NCI-H748 (cell line): ENCODE results near the gene CYB561.
A peak's percentile ranks its signal among the peaks of the same experiment; 100 is the strongest.

Experiments
- DNase-seq: peaks from one replicate; lab custom pipeline; 2025; ENCODE audit not compliant: unreplicated experiment; lab: John Stamatoyannopoulos, UW

The CYB561 gene

DNA sequence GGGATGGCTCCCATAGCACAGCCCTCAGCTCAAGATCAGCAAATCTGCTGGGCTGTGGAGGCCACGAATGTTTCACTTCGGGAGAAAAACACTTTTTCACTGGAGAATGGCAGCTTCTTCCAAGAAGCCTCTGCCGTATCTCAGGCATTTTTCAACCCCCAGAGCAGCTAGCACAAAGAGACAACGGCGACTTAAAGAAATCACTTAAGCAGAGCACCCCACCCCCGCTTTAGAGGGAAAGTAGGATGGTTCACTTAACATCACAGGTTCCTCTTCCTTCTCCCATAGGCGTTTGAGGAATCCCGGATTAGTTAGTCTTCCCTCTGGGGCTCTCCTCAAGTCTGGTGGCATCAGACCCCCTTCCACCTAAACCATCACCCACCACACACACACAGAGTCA lies 27.6 kb downstream of the CYB561 start:
- DNase-seq, result no peak

GRCh38 chr17:63414222-63414621 lies 31.9 kb downstream of the CYB561 start:
- no peak for DNase-seq

DNA sequence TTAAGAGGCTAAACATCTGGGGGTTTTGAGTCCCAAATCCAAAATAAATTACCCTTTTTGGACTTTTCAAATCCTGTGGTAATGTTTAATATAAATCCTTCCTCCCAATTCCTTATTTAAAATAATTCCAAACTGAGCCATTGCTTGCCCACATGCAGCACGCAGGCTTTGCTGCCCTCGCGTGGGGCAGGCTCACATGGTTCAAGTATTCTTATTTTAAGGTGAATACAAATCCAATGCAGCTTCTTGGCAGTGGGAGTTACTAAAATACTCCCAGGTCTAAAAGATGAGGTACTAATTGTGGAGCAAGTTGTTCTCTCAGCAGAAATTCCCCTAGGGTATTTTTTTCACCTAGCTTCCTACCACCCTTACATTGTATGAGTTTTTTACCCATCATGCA lies 33.0 kb downstream of the CYB561 start:
- no peak for DNase-seq

DNA sequence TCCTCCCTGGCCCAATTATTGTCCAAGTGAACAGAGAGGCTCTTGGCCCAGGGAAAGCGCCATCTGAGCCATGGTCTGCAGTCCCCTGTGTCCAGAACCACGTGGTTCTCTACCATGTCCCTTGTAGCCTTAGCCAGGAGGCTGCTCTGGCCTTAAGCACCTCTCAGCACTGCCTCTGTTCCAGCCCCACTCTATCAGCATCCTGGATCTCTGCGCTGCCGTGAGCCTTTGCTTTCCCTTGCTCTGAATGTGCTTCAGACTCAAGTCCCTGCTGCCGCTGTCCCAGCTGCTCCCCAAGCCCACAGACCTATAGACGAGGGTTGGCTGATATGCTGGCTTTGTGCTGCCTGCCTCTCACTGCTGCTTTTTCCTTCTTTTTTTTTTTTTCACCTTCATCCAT lies 33.9 kb downstream of the CYB561 start:
- DNase-seq, result no peak

DNA sequence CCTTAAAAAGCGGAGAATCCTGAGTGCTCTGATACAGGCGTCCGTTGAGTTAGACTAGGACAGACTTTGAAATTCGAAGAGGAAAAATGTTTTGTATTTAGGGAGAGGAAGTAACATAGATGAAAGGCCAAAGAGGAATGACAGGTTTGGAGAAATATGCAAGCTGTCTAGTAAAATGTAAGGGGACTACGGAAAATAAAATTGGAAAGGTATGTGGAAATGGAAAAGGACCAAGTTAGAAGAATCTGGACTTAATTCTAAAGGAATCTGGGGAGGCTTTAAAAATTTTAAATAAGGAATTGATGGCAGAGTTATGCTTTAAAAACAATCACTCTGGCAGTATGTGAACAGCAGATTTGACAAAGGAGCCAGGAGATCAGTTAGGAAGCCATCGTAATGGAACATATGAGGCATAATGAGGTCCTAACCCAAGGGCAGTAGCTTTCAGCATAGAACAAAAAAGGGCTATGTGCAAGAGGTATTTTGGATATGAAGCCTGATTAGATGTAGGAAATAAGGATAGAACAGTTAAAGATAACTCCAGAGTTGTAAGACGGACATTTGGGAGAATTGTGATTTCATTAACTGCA lies 38.3 kb downstream of the CYB561 start:
- no peak for DNase-seq

GRCh38 chr17:63406689-63407330 lies 39.3 kb downstream of the CYB561 start:
- peak; percentile 88 for DNase-seq

- peak; percentile 57 for DNase-seq
Observed at GRCh38 chr17:63405741-63406261, 40.3 kb downstream of the CYB561 start.

GRCh38 chr17:63405020-63405419 lies 41.1 kb downstream of the CYB561 start:
- DNase-seq, result no peak

DNA sequence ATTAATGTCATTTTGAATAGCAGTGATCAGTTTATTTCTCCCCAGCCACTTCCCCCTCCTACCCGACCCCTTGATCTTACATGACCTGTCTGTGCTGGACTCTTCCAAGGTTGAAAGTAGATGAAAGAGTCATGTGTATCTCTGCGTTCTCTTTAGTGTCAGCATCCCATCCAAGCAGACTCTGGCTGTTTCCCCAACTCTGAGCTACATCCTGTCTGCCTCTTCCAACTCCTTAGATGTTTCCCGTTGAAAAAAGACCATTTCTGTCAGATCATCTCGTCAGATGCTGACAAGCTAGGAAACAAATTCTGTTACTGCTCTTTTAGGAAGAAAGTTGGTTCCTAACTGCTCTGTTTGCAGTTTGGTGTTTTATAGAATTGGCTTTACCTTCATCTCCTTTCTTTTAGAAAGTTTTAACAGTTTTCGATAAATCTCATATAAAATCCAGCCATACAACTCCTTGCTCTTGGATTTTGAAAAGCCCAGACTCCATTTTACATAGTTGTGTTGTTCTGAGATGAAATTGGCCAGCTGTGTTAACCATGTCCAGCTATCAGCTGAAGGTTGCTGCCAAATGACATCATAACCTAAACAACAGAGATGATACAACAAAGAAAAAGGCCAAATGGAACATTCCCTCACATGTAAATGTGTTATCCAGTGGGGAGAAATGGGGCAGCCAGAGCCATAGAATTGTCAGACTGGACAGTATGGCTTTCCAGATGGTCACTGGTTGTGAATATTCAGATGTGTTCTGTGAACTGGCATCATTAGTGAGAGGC lies 43.5 kb downstream of the CYB561 start:
- DNase-seq, result no peak

- DNase-seq, result peak; percentile 20
Observed at GRCh38 chr17:63399856-63400255, 46.2 kb downstream of the CYB561 start.

DNA sequence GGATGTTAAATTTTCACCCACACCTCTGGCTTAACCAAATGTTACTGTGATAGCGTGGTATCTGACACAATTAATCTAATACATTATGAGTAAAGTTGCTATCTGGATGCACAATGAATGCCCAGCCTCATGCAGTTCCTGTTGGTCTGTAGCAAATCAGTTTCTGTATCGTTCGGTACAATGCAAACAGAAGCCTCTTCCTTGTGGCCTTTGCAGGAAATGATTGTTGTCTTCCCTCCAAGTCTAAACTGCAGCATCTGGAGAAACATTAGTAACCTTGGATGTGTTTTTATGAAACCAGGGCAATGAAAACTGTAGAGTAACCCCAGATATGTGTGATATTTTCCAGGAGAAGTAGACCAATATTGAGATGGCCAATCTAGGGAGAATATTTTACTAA lies 46.8 kb downstream of the CYB561 start:
- DNase-seq, result no peak

DNA sequence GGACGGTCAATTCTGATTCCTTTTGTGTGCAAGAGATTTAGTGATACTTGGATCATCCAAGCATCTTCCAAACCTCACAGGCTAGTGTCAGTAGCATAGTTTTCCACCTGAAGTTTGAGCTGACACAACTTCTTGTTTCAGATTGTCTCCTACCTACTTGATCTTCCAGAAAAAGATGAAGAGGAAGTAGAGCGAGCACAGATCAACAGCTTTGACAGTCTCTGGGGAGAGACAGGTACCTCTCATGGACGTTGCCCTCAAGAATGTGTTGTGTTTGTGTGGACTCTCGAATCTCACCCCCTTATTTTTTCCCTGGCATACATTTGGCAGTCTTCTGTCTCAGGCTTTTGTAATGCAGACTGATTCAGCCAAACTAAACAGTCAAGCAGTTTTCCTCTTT lies 47.4 kb downstream of the CYB561 start:
- DNase-seq, result no peak

DNA sequence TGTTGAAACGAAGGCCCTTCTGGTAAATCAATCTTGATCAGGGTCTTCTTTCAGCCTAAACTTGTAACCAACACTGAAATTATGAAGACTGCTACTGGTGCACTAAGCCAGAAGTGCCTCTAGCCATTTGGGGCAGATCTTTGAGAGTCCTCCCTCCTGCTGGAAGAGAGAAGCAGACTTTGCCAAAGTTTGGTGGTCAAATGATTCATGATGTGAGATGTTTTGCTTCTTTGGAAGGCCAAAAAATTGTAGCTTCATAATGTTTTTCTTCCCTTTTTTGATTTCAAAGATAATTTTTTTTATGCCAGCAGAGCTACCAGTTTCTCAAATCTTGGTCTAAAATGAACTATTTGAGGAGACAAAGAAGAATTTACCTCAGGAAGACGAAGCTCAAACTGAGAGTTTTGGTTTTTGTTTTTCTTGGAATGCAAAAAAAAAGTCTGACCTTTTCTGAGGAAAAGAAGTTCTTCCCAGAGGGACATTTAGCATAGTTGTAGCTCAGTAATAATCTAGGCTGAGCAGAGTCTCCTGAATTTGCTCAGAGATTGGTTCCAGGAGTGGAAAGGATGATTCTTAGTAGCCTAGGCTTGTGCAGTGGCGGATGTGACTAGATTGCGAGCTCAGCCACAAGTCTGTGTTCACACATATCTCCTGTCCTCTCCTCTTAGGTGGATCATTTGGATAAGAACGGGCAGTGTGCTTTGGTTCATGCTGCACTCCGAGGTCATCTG lies 50.9 kb downstream of the CYB561 start:
- DNase-seq, result no peak

GRCh38 chr17:63390090-63390489 lies 56.0 kb downstream of the CYB561 start:
- no peak for DNase-seq

DNA sequence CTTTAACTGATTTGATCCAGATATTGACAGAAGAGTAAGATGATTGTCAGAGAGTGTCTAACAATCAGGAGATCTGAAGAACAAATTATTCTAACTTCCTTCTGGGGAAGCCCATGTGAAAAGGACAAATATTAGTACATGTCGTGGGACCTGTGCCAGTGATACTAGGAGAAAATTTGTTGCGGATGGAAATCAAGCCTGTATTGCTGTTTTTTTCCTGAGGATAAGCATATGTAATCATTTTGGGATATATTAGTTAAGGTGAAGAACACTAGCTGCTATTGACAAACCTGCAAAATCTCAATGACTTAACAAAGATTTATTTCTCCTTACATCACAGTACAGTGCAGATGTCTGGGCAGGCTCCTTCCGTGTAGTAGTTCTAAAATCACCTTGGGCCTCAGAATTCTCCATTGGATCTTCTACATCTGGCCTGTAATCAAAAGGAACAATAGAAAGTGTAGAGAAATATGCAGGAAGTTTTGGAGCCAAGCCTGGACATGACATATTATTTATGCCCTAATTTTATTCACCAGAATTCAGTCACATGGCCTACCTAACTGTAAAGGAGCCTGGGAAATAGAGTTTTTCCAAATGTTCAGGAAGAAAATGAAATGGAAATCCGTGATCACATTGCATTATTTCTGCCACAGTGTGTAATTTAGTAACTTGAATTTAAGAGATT lies 58.3 kb downstream of the CYB561 start:
- no peak for DNase-seq

DNA sequence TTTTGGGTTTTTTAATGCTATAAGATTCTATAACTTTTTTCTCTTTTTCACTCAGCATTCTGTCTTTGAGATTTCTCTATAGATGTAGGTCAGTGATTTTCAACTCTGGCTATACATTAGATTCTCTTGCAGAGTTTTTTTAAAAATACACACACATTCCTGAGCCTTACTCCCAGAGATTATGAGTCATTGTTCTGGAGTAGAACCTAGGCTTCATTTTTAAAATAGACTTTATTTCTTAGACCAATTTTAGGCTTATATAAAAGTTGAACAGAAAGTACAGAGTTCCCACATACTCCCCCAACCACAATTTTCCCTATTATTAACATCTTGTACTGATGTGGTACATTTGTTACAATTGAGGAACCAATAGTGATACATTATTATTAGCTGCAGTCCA lies 63.3 kb downstream of the CYB561 start:
- DNase-seq, result no peak
